GM10248 (cell line): ENCODE data around the gene ZBED2.

Experiments
- CTCF ChIA-PET: fragments of 300-600 bp; sonication (Branson Sonifier 250); formaldehyde crosslinking; extraction: SDS; loops from one replicate; lab custom pipeline; 2021; ENCODE audit warnings: antibody characterized with exemption; lab: Yijun Ruan, JAX
- POLR2A ChIA-PET: fragments of 350-650 bp; sonication (Branson Sonifier 250); formaldehyde crosslinking; extraction: SDS; loops from one replicate; lab custom pipeline; 2020; ENCODE audit warnings: antibody characterized with exemption; lab: Yijun Ruan, JAX
- DNase-seq: peaks from one replicate; pipeline ENCODE4 v3.0.0; 2012; ENCODE audit errors: extremely low spot score
- CTCF ChIP-seq: IDR thresholded peaks from 2 replicates; pipeline ENCODE4 v1.5.1; 2012; ENCODE audit warnings: mild to moderate bottlenecking, low read depth; ENCODE audit errors: extremely low read depth, missing control alignments, control extremely low read depth

ZBED2 gene

DNA sequence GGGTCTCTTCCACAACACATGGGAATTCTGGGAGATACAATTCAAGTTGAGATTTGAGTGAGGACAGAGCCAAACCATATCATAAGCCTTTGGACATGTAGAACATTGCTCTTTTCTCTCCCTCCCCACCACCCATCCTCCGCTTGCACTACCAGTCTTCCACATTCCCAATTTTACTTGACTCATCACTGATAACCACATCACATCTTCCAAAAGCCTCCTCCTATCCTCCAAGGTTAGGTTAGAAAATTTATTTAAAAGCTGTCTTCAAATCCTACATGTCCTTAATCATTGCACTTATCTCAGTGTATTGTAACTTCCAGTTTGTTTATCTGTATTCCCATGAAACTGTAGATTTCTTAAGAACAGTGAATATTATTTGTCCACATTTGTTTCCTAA is 10.4 kb downstream of the ZBED2 start:
- no peak for TF ChIP-seq CTCF
- ChIA-PET CTCF (no interaction called here), POLR2A (no interaction called here)
- no peak for DNase-seq

DNA sequence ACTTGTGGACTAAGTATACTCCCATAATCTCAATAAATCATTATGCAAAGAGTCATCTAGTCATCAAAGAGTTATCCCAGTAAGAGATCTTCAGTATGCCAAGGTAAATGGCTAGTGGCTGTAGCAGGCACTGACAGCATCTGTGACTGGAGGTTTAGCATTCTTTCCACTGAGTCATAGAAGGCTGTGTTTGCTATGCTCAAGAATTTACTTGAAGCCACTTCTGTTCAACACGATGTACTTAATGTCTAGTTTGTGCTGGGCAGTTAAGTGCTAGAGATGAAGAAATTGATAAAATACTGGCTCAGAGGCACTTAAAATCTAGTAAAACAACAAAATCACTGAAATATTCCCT is 13.0 kb downstream of the ZBED2 start:
- DNase-seq, result no peak
- ChIA-PET CTCF (interaction anchor here (1.1 kb wide), 1 partner anchor 11 kb away, joined by 3 read pairs; no protein-coding TSS in a partner anchor), POLR2A (no interaction called here)
- TF ChIP-seq CTCF, result no peak

- DNase-seq, result no peak
- ChIA-PET CTCF (interaction anchor here (1.1 kb wide), 1 partner anchor 12 kb away, joined by 3 read pairs; no protein-coding TSS in a partner anchor), POLR2A (no interaction called here)
- TF ChIP-seq CTCF, result no peak
Observed at GRCh38 chr3:111581403-111582119, 13.6 kb downstream of the ZBED2 start.

GRCh38 chr3:111579495-111579894 is 15.7 kb downstream of the ZBED2 start:
- ChIA-PET CTCF (interaction anchor here (1.8 to 4.2 kb wide), 4 partner anchors 8 to 138 kb away, joined by 6 to 31 read pairs (median 13); no protein-coding TSS in a partner anchor), POLR2A (no interaction called here)
- TF ChIP-seq CTCF, result no peak
- no peak for DNase-seq

DNA sequence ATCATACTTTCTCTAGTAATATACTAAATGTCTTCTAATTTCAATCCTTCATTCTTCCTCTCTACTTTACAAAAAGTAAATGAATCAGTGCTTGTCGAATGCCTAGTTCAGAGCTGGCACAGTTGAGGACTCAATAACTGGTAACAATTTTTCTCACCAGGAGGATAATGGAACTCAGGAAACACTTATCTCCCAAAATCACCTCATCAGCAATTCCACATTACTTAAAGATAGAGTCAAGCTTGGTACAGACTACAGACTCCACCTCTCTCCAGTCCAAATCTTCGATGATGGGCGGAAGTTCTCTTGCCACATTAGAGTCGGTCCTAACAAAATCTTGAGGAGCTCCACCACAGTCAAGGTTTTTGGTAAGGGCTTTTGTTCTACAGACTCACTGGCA is 16.3 kb downstream of the ZBED2 start:
- ChIA-PET CTCF (interaction anchor here (0.9 to 4.2 kb wide), 13 partner anchors 9 to 389 kb away, joined by 3 to 31 read pairs (median 6); partner anchors contain the start of gene ZBED2), POLR2A (no interaction called here)
- TF ChIP-seq CTCF, result no peak
- DNase-seq, result no peak

GRCh38 chr3:111577798-111578685 is 17.1 kb downstream of the ZBED2 start:
- POLR2A ChIA-PET, result no interaction called here
- peak; percentile 28 for DNase-seq
- CTCF ChIA-PET, result interaction anchor here (0.5 to 4.2 kb wide), 21 partner anchors 10 to 437 kb away, joined by 3 to 31 read pairs (median 4); partner anchors contain the start of gene ZBED2
- TF ChIP-seq CTCF, result peak; percentile 45
